Spinal cord (tissue), 10 donors: ENCODE data around the gene CDX1. TPM values are rescaled to one million over a fixed set of nuclear protein-coding genes. Genes with fewer than 3 reads are reported as not detected.

Source experiments
- DNase-seq, 6 donors: peaks; one replicate each; pipeline versions ENCODE4 v3.0.0 to v3.0.0-alpha.2; 2013 to 2015; ENCODE audit warnings: low spot score in 6 of 6, low read depth in 4 of 6
- H3K27ac ChIP-seq: one replicate; pipeline ENCODE4 v1.5.1; 2013; ENCODE audit warnings: low read depth, low read length, control low read depth
- H3K27me3 ChIP-seq: one replicate; pipeline ENCODE4 v1.6.1; 2013; ENCODE audit warnings: low read length; ENCODE audit not compliant: control insufficient read depth, insufficient read depth
- H3K36me3 ChIP-seq: one replicate; pipeline ENCODE4 v1.6.1; 2013; ENCODE audit warnings: low read length; ENCODE audit not compliant: control insufficient read depth, insufficient read depth
- H3K4me1 ChIP-seq: one replicate; pipeline ENCODE4 v1.6.1; 2013; ENCODE audit warnings: low read length; ENCODE audit not compliant: control insufficient read depth, insufficient read depth
- H3K4me3 ChIP-seq: one replicate; pipeline ENCODE4 v1.5.1; 2013; ENCODE audit warnings: low read depth, low read length, control low read depth
- H3K9me3 ChIP-seq: one replicate; pipeline ENCODE4 v1.6.1; 2013; ENCODE audit warnings: low read length; ENCODE audit not compliant: control insufficient read depth, insufficient read depth
- WGBS: methylation state at CpG from one replicate; pipeline ENCODE4 v1.1.5; 2013; ENCODE audit warnings: missing lambda C conversion rate; ENCODE audit not compliant: insufficient coverage; 5-methylcytosine and 5-hydroxymethylcytosine counted together
- polyA plus RNA-seq, 2 donors: library from polyadenylated mRNA; unstranded; fragments of 120-200 nt; gene quantifications; one replicate each; pipeline ENCODE4 v1.2.1, GENCODE V29; 2013; ENCODE audit not compliant: insufficient read length in 2 of 2
- total RNA-seq, 2 donors: library from RNA; depleted of rRNA in 1 of 2; stranded (reverse); fragments of 120-200 nt in 1 of 2; fragments of >200 nt in 1 of 2; gene quantifications; one replicate each; pipeline versions ENCODE4 v1.2.3 to v1.2.4, GENCODE V29; 2013 to 2014
- donor health status: healthy.

Gene CDX1
- total and polyA plus RNA-seq, 4 donors: 0.28 TPM; not detected in 3

- no peak for DNase-seq
- WGBS: 63% methylated on average over 2 of the region's 9 CpGs
- H3K4me3 ChIP-seq: no peak overlapping the region
- H3K9me3 ChIP-seq: no peaks in the 10 kb centered on the region
- H3K27ac ChIP-seq: no peak overlapping the region
- H3K4me1 ChIP-seq: peaks cover 23% of the 10 kb centered on the region
- H3K36me3 ChIP-seq: peaks cover 25% of the 10 kb centered on the region
- peaks cover 5% of the 10 kb centered on the region for H3K27me3 ChIP-seq
Measured at GRCh38 chr5:150195736-150196485, 29.3 kb downstream of the CDX1 start.

- no peak for DNase-seq
- H3K4me3 ChIP-seq: no peak overlapping the region
- peaks cover 22% of the 10 kb centered on the region for H3K4me1 ChIP-seq
- H3K27me3 ChIP-seq: peaks cover 2% of the 10 kb centered on the region
- peaks cover 25% of the 10 kb centered on the region for H3K36me3 ChIP-seq
- no peak overlapping the region for H3K27ac ChIP-seq
- no peaks in the 10 kb centered on the region for H3K9me3 ChIP-seq
- WGBS: 62% methylated on average over 5 of the region's 5 CpGs
Measured at GRCh38 chr5:150196514-150196913, 29.9 kb downstream of the CDX1 start.

GRCh38 chr5:150196986-150197385 is 30.4 kb downstream of the CDX1 start:
- Histone ChIP-seq H3K4me3 (no peak overlapping the region), H3K4me1 (peaks cover 18% of the 10 kb centered on the region), H3K36me3 (peaks cover 26% of the 10 kb centered on the region), H3K27me3 (peaks cover 2% of the 10 kb centered on the region), H3K9me3 (no peaks in the 10 kb centered on the region), H3K27ac (no peak overlapping the region)
- 95% methylated on average over 15 of the region's 16 CpGs for WGBS
- DNase-seq: no peak

GRCh38 chr5:150197476-150197875 is 30.9 kb downstream of the CDX1 start:
- H3K36me3 ChIP-seq: peaks cover 31% of the 10 kb centered on the region
- H3K4me3 ChIP-seq: no peak overlapping the region
- no peak overlapping the region for H3K27ac ChIP-seq
- peaks cover 13% of the 10 kb centered on the region for H3K4me1 ChIP-seq
- WGBS: no CpG with 5 or more reads among the region's 1 CpG
- no peaks in the 10 kb centered on the region for H3K27me3 ChIP-seq
- H3K9me3 ChIP-seq: no peaks in the 10 kb centered on the region
- no peak for DNase-seq

- Histone ChIP-seq H3K4me1 (no peaks in the 10 kb centered on the region), H3K4me3 (no peak overlapping the region), H3K36me3 (peaks cover 42% of the 10 kb centered on the region), H3K9me3 (no peaks in the 10 kb centered on the region), H3K27ac (no peak overlapping the region), H3K27me3 (no peaks in the 10 kb centered on the region)
- WGBS: 95% methylated on average over 10 of the region's 10 CpGs
- no peak for DNase-seq
Measured at GRCh38 chr5:150202501-150202900, 35.9 kb downstream of the CDX1 start.

- peaks cover 3% of the 10 kb centered on the region for H3K4me1 ChIP-seq
- peaks cover 36% of the 10 kb centered on the region for H3K36me3 ChIP-seq
- H3K27ac ChIP-seq: no peak overlapping the region
- no peak for DNase-seq
- no peaks in the 10 kb centered on the region for H3K27me3 ChIP-seq
- 85% methylated on average over 11 of the region's 12 CpGs for WGBS
- H3K4me3 ChIP-seq: no peak overlapping the region
- H3K9me3 ChIP-seq: no peaks in the 10 kb centered on the region
Measured at GRCh38 chr5:150203832-150204589, 37.4 kb downstream of the CDX1 start.

- no peak for DNase-seq
- Histone ChIP-seq H3K27me3 (no peaks in the 10 kb centered on the region), H3K27ac (no peak overlapping the region), H3K4me3 (no peak overlapping the region), H3K36me3 (peaks cover 39% of the 10 kb centered on the region), H3K9me3 (no peaks in the 10 kb centered on the region), H3K4me1 (peaks cover 9% of the 10 kb centered on the region)
- 88% methylated on average over 11 of the region's 13 CpGs for WGBS
Measured at GRCh38 chr5:150204590-150204960, 38.0 kb downstream of the CDX1 start.

GRCh38 chr5:150206098-150206778 is 39.7 kb downstream of the CDX1 start:
- no peaks in the 10 kb centered on the region for H3K9me3 ChIP-seq
- H3K27ac ChIP-seq: no peak overlapping the region
- peaks cover 47% of the 10 kb centered on the region for H3K36me3 ChIP-seq
- no peak overlapping the region for H3K4me3 ChIP-seq
- H3K27me3 ChIP-seq: no peaks in the 10 kb centered on the region
- no peak for DNase-seq
- 55% methylated on average over 3 of the region's 6 CpGs for WGBS
- peaks cover 15% of the 10 kb centered on the region for H3K4me1 ChIP-seq

GRCh38 chr5:150206779-150207115 is 40.2 kb downstream of the CDX1 start:
- H3K4me3 ChIP-seq: no peak overlapping the region
- no peak for DNase-seq
- H3K27ac ChIP-seq: no peak overlapping the region
- peaks cover 19% of the 10 kb centered on the region for H3K4me1 ChIP-seq
- WGBS: 95% methylated on average over 4 of the region's 6 CpGs
- H3K36me3 ChIP-seq: peaks cover 48% of the 10 kb centered on the region
- H3K9me3 ChIP-seq: no peaks in the 10 kb centered on the region
- H3K27me3 ChIP-seq: no peaks in the 10 kb centered on the region
